8988T (cell line): Measurements from ENCODE around the gene SLC35B1.

Source experiments
- DNase-seq: peaks from one replicate; pipeline ENCODE4 v3.0.0; 2011

The SLC35B1 gene

GRCh38 chr17:49670002-49670401 lies 37.8 kb downstream of the SLC35B1 start:
- DNase-seq: no peak

GRCh38 chr17:49667854-49668253 lies 39.9 kb downstream of the SLC35B1 start:
- no peak for DNase-seq

GRCh38 chr17:49664706-49665211 lies 43.0 kb downstream of the SLC35B1 start:
- DNase-seq: no peak

GRCh38 chr17:49659661-49660382 lies 47.9 kb downstream of the SLC35B1 start:
- no peak for DNase-seq

GRCh38 chr17:49656247-49656646 lies 51.5 kb downstream of the SLC35B1 start:
- DNase-seq: no peak
